Measurements from ENCODE around the gene KMT2B. TPM values are rescaled to one million over a fixed set of nuclear protein-coding genes. Genes with fewer than 3 reads are reported as not detected.

Gene KMT2B
- polyA plus RNA-seq (2011; rRNA removed): 17.8 and 25.1 TPM in 2 replicates
- polyA plus RNA-seq (2012; cell fraction: cytosol; rRNA removed): 62.0 and 72.8 TPM in 2 replicates
- 351 and 378 TPM in 2 replicates for polyA plus RNA-seq (2012; cell fraction: nucleus; rRNA removed)
- polyA plus RNA-seq (2017; fragmentation: RNase III; extraction: RNeasy Plus Mini Kit Qiagen cat#74134 plus additional on column Dnase treatment): 39.4 to 40.8 TPM (median 39.9 TPM) in 3 replicates
- 30.8 and 32.3 TPM in 2 replicates for polyA minus RNA-seq (2011; rRNA and poly(A)+ RNA removed)

DNA sequence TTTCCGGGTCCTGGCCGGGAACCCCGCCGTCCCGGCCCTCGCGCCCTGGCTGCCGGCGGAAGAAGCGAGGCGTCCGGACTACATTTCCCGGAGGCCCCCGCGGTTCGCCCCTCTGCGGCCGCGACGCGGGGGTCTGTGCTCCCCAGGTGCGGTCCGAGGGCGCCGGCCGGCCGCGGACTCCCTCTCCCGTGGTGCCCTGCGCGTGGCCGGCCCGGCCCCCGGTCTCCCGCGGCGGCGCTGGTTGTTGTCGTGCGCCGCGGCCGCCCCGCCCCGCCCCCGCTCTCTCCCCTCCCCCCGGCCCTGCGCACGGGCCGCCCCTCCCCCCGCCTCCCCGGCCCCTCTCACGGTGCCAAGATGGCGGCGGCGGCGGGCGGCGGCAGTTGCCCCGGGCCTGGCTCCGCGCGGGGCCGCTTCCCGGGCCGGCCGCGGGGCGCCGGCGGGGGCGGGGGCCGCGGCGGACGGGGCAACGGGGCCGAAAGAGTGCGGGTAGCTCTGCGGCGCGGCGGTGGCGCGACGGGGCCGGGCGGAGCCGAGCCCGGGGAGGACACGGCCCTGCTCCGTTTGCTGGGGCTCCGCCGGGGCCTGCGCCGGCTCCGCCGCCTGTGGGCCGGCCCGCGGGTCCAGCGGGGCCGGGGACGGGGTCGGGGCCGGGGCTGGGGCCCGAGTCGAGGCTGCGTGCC is at the start of gene KMT2B:
TSS of gene KMT2B (plus strand) at position 339 of the 680 bp plus-strand sequence. CDS start at position 355, 16 bp downstream.
- ATAC-seq (peak in 1 of 2 experiments; percentile 3; a peak in 2 of 6 replicates), FAIRE-seq (no peak), DNase-seq (ENCODE audit: low read depth in 1 of 2, low spot score in 1 of 2) (peak; percentile 98 to 100)
- under 1% methylated on average over 28 of the region's 109 CpGs for WGBS (ENCODE audit: missing lambda C conversion rate)
- ChIA-PET CTCF (interaction anchor here (0.6 to 5.0 kb wide), 11 partner anchors 11 to 169 kb away, joined by 3 to 29 read pairs (median 5); partner anchors contain the start of genes PSENEN and U2AF1L4), POLR2A (interaction anchor here (1.2 to 1.5 kb wide), 4 partner anchors 15 to 30 kb away, joined by 3 to 7 read pairs (median 4); partner anchors contain the start of gene LIN37)
- Histone ChIP-seq H3K27ac (peak within 1 kb of the TSS; percentile 91 to 98), H3K4me3 (peak within 1 kb of the TSS; percentile 87), H3K4me1 (peaks cover 20% of the 10 kb centered on the region), H3K4me2 (peak within 1 kb of the TSS; percentile 98), H3K9me3 (no peaks in the 10 kb centered on the region)
- TF ChIP-seq, protein P1, sequence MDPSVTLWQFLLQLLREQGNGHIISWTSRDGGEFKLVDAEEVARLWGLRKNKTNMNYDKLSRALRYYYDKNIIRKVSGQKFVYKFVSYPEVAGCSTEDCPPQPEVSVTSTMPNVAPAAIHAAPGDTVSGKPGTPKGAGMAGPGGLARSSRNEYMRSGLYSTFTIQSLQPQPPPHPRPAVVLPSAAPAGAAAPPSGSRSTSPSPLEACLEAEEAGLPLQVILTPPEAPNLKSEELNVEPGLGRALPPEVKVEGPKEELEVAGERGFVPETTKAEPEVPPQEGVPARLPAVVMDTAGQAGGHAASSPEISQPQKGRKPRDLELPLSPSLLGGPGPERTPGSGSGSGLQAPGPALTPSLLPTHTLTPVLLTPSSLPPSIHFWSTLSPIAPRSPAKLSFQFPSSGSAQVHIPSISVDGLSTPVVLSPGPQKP (IDR thresholded peaks at IDR 0.05; ENCODE audit: low read depth, low read length): no peak
- TF ChIP-seq GATA3 (IDR thresholded peaks at IDR 0.05; ENCODE audit: borderline replicate concordance) (peak; percentile 18; the same call in 1 of the 2 replicates), MAX (IDR thresholded peaks at IDR 0.05) (0 out of 2 replicates have a peak, but pooled peaks have one; percentile 11), MAZ (IDR thresholded peaks at IDR 0.05; ENCODE audit: borderline replicate concordance, low read depth, low read length) (0 out of 2 replicates have a peak, but pooled peaks have one; percentile 23), HOXA7 (CRISPR knock-in tag; IDR thresholded peaks at IDR 0.05) (no peak), PHF8 (IDR thresholded peaks at IDR 0.05; ENCODE audit: borderline replicate concordance, low read depth) (no peak), BCL3 (IDR thresholded peaks at IDR 0.05) (peak; percentile 96), CHD4 (IDR thresholded peaks at IDR 0.05; ENCODE audit: borderline replicate concordance) (no peak), FOSB (CRISPR knock-in tag; IDR thresholded peaks at IDR 0.05) (no peak), MYC (IDR thresholded peaks at IDR 0.05; ENCODE audit: borderline replicate concordance, low read length) (peak; percentile 36), CTCF (IDR thresholded peaks at IDR 0.05) (no peak; the same call in 2 of the 3 replicates), JUN (IDR thresholded peaks at IDR 0.05) (peak; percentile 76 to 94; a peak in 4 of 5 replicates)
- TF ChIP-seq, protein P2, sequence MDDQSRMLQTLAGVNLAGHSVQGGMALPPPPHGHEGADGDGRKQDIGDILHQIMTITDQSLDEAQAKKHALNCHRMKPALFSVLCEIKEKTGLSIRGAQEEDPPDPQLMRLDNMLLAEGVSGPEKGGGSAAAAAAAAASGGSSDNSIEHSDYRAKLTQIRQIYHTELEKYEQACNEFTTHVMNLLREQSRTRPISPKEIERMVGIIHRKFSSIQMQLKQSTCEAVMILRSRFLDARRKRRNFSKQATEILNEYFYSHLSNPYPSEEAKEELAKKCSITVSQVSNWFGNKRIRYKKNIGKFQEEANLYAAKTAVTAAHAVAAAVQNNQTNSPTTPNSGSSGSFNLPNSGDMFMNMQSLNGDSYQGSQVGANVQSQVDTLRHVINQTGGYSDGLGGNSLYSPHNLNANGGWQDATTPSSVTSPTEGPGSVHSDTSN (IDR thresholded peaks at IDR 0.05): 0 out of 2 replicates have a peak, but pooled peaks have one; percentile 7

DNA sequence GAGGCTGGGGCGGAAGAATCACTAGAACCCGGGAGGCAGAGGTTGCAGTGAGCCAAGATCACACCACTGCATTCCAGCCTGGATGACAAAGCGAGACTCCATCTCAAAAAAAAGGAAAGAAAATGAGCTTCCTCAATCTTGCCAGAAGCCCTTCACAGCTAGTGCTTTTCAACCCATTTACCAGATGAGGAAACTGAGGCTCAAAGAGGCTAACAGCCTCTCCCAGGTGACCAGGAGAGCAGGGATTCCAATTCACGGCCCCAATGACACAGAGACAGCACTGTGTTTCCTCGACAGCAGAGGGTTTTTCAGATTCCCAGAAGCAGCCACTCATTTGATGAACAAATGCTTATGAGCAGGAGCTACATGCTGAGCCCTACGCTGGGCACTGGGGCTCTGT is 48.2 kb upstream of the KMT2B start:
- DNase-seq (ENCODE audit: low read depth in 1 of 2, low spot score in 1 of 2) (no peak), ATAC-seq (no peak), FAIRE-seq (no peak)
- 36% methylated on average over 6 of the region's 6 CpGs for WGBS (ENCODE audit: missing lambda C conversion rate)
- no peak overlapping the region for H3K27ac ChIP-seq
- TF ChIP-seq FOSL2 (IDR thresholded peaks at IDR 0.05) (no peak), FOSL2 (CRISPR knock-in tag; IDR thresholded peaks at IDR 0.05) (no peak), GATA3 (IDR thresholded peaks at IDR 0.05; ENCODE audit: borderline replicate concordance) (no peak)
- H3K4me1 ChIP-seq: no peaks in the 10 kb centered on the region
- H3K4me3 ChIP-seq: no peak overlapping the region
- ChIA-PET CTCF (interaction anchor here (0.6 to 1.8 kb wide), 8 partner anchors 8 to 1754 kb away, joined by 3 to 5 read pairs (median 3); no protein-coding TSS in a partner anchor), POLR2A (interaction anchor here (1.2 kb wide), 2 partner anchors 9 to 22 kb away, joined by 4 to 6 read pairs; partner anchors contain the start of gene COX6B1)
- no peaks in the 10 kb centered on the region for H3K9me3 ChIP-seq
- H3K4me2 ChIP-seq: no peak overlapping the region

Measured in A549 (cell line).